Stimulated activated CD8-positive, alpha-beta memory T cell treated with anti-CD3 and anti-CD28 coated beads, Interleukin-7, amount 100 ng/mL, for 1 hour (primary cell): ENCODE measurements around the gene KCNK7.

ENCODE experiments used
- DNase-seq, 2 donors: peaks; one replicate each; pipeline ENCODE4 v3.0.0-alpha.2; 2020; ENCODE audit warnings: low read depth in 2 of 2

The KCNK7 gene

DNA sequence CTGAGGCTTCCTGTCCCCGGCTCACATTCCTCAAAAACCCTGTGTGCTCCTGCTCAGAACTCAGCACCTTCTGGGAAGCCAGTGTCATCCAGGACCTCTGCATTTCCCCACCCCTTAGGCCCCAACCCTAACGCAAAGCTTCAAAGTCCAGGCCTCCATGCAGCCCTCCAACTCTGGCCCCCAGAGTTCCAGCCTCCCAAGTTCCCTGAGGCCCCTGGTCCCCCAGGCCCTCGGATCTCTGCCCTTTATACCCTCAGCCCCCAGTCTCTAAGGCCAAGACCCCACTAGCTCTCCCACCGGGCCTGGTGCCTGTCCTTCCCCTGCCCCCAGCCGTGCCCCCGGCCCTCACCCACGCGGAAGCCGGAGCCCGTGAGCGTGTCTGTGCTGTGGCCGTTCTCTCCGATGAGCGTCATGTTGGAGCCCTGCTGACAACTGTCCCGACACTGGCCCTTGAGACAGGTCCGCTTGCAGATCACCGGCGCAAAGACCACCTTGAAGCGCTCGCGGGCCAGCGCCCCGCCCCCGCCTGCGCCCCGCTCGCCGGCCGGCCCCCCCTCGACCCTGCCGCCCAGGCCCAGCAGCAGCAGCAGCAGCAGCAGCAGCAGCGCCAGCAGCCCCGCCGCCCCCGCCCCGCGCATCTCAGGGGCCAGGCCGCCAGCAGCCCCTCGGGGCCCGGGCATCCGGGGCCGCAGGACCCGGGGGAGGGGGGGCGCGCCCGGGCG is 38.2 kb downstream of the KCNK7 start:
- DNase-seq = no peak

DNA sequence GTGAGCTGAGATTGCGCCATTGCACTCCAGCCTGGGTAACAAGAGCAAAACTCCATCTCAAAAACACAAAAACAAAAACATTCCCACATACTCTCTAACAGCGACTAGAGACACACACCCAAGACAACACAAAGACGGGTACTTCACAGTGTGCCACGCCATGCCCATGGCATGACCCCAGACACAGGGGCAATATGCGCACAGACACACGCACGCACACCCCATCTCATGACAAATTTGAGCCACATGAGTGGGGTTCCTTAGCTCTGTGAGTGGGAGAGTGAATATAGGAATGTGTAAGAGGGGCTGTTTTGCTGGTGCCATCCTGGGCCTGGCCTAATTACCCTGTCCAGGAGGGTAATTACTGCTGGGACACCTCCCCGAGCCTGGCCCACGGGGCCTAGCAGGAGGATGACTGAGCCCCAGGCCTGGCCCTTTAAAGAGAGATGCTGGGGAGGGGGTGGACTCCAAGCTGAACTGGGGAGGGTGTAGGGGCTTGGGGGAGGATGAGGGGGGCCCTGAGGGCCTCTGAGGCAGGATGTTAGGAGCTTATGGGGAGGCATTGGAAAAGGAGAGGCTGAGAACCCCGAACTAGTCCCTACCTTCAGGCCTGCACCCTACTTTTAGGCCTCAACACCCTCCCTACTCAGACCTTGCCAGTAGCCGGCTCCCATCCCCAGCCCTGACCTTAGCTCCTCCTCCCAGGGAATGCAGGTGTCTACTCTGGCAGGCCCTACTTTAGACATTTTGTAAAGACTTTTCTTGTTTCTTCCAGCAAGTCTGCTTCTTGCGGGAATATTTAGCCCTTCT is 38.9 kb downstream of the KCNK7 start:
- no peak for DNase-seq

DNA sequence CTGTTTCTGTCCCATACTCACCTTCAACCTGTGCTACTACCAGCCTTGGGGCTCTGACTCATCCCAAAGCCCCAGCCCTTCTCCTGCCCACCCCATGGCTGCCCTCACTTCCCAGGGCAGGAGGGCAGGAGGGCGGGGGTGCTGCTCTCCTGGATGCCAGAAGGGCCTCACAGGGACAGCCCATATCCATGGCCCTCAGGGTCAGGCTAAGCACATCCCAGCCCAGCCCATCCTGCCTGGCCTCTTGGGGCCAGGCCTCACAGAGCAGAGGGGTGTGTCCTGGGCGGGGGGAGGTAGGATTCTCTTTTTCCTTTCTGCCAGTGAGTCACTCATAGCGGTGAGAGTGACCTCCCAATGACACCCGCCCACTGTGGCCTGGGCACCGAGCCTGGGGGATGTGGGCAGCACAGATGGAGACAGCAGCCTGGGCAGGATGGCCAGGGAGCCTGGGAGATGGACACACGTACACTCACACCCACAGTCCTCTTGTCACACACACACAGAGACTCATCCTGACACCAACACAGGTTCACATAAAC is 39.8 kb downstream of the KCNK7 start:
- no peak for DNase-seq

DNA sequence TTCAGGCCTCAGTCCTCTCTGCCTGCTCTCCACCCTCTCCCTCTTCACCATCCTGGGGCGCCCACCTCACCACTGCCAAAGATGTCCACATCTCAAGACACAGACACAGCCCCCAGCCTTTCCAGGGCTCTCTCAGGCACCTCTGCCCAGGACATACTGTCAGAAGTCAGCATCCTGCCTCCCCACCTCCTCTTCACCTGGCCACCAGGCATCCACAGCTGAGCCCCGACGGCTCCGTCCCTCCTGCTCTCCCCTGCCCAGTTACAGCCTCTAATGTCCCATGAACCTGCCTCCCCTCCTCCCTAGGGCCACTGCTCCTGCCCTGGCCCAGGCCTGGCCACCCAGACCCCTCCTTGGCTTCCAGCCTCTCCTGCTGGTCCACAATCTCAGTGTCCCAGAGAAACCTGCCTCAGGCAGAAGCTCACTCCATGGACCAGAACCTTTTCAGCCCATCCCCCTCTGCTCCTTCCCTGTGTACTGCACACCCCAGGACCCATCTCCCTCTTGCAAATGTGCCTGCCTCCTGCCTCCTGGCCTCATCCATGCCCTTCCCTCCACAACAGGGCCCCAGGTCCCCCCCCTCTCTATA is 40.7 kb downstream of the KCNK7 start:
- no peak for DNase-seq

DNA sequence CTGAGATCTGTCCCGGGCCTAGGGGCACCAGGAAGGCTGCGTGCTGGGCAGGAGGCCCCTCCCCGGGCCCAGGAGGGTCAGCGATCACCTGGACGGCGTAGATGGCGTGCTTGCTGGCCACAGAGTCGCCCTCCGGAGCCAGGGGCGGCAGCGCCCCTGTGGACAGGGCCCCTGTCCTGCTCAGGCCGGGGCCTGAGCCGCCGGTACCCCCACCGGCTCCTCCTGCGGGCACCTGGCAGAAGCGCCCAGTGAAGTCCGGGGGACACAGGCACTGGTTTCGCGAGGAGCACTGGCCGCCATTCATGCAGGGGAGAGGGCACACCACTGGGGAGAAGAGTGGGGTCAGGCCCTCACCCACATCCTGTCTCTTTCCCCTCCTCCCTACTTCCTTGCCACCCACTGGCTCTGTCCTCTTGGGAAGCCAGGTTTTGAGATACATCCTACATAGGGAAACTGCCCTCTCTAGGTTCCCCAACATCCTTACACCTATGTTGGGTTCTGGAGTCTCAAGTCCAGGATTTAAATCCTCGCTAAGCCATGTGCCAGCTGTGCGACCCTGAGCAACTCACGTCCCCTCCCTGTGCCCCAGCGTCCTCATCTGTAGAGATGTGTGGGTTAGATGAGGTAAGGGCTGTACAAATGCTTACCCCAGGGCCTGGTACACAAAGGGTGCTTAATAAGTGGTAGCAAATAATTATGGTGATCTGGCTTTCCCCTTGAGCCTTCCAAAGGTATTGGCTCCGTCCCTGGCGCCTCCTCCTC is 41.4 kb downstream of the KCNK7 start:
- no peak for DNase-seq

DNA sequence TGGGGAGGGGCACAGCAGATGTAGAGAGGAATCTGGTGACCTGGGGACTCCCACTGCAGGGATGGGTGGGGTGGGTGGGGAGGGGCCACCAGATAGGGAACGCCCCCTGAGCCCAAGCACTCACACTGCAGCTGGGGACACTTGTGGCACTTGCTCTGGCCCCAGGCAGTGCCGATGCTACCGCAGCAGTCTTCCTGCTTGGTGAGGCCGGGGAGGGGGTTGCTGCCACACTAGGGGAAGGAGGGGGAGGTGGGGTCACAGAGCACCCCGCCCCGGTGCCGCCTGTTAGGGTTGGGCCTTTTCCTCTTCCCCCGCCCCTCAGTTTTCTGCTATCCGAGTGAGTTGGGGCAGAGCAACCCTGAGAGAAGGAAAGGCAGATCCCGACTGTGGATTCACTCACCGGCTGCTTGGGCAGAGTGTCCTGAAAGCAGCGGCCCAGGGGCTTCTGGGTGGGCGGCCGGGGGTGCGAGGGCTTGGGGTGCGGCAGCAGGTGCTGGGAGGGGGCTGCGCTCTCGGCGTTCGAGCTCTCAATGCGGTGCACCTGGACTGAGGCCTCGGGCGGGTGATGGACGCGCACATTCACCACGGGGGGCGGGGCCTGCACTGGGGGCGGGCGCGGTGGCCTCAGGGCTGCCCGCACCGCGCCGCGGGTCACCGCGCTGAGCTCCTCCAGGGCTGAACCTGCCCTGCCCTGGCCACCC is 42.1 kb downstream of the KCNK7 start:
- peak in 1 of 2 donors; percentile 48 for DNase-seq

DNA sequence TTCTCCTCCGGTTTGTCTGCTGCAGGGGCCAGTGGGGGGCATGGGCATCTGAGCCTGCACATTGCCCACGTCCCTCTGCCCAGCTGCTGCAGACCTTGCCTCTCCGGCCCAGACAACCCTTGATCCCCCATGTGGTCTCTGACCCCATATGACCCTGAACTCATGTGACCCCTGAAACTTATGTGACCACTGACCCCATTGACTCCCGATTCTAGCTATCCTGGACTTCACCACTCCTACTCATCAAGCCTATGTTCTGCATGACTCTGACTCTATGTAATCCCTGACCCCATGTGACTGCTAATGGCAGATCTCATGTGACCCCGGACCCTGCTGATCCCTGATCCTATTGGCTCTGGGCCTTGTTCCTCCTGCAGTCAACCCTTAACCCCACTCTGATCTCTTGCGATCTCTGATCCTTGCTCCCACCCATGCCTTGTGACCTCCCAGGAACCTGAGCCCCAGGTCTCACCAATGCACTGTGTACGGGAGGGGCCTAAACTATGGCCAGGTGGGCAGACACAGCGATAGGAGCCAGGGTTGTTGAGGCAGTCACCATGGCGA is 43.1 kb downstream of the KCNK7 start:
- DNase-seq = no peak

DNA sequence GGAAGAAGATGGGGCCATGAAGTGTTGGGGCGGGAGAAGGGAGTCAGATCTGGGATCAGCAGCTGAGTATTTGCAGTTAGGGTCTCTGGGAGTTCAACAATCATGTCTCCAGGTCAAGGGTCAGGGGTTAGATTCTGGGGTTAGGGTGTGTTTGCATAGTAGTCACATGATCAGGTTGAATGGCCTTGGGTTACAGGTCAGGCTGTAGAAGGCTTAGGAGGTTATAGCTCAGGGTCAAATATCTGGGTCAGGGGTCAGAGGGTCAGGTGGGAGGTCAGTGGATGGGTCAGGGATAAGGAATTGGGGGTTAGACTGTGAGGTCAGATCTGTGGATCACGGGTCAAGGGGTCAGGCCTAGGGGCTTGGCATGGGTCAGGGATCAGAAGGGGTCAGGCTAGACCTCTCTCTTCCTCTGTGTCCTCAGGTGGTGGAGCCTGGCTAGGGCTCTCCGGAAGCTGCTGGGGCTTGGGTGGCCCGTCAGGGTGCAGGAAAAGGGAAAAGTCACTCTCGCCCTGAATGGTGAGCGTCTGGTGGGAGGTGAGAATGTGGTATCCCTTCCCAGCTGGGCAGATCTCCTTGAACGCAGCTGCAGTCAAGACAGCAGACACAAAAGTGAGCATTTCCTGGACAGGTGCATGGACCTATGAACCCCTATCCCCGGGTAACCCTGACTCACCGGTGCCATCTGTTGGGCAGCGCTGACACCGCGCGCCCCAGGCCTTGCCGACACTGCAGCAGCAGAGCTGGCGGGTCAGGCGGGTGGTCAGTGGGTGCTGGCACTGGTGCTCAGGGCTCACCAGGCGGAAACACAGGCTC is 43.8 kb downstream of the KCNK7 start:
- DNase-seq = no peak

DNA sequence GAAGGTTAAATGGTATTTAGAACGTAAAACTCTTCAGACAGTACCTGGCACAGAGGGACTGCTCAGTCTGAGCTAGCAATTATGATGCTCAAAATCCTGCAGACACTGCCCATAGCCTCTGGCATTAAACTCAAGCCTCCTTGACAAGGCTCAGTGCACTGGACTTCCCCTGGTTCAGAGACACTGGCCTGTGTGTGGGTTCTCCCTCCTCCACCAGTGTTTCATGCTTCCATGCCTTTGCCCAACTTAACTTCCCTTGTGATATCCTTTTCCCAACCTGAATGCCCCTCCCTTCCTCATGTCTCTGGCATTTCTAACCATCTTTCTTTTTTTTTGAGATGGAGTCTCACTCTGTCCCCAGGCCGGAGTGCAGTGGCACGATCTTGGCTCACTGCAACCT is 46.5 kb downstream of the KCNK7 start:
- no peak for DNase-seq

DNA sequence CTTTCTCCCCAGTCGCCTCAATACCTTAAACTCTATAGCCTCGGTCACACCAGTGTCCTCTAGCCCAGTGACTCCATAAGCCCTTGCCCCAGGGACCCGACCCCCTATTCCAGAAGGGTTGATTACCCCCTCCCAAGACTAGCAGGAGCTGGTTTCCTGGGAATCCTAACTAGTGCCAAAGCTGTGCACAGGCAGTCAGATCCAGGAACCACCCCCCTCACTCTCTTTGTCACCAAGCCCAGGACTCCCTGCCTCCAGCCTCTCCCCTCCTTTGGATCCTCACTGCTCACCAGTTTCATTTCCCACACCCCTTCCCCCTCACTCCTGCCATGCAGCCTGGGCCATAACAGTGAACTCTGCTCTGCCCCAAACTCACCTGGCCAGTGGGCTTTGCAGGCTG is 47.2 kb downstream of the KCNK7 start:
- DNase-seq = no peak

DNA sequence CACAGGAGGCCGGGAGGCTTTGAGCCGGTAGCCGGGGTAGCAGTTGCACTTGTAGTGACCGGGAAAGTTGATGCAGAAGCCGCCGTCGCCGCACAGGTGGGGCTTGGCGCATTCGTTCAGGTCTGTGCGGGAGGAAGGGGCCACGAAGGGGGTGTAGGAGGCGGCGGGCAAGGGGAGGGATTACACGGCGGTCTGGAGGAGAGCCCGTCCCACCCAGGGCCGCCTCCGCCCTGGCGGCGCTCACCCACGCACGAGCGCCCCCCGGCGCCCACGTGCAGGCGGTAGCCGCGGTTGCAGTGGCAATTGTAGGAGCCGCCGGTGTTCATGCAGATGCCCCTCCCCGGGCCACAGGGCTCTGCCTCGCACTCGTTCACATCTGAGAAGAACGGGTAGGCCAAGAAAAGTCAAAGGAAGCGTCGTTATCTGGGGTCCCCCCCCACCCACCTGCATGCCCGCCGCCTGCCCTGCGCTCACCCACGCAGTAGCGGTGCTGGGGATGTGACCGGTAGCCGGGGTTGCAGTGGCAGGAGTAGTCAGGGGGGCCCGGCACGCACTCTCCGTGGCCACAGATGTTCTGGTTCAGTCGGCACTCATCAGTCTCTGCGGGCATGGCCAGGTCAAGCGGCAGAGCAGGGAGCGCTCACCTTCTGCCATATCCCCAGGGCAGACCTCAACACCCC is 48.0 kb downstream of the KCNK7 start:
- no peak for DNase-seq

DNA sequence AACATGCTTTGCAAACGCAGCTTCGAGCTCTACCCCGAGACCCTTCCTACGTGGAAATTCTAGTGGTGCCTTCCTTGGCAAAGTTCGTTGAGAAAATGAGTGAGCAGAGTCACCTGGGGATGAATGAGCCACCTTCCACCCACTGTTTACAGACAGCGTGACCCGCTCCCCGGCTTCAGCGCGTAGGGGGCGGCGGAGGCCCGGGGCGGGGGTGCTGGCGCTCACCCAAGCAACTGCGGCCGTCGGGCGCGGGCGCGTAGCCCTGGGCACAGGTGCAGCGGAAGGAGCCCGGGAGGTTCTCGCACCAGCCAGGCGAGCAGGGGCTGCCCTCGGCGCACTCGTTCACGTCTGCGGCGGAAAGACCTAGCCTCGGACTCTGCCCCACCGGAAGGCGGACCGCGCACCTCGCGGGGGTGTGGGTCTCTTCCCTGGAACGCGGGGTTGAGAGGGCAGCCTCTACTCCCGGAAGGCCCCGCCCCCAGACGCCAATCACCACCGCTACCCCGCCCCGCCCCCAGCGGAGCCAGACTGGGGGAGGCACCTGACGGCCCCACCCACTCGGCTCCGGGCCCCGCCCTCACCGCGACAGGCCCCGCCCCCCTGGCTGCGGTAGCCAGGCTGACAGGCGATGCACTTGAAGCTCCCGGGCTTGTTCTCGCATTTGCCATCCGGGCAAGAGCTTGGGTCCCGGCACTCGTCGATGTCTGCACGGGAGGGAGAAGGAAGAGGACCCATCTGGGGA is 49.2 kb downstream of the KCNK7 start:
- peak; percentile 99 for DNase-seq

DNA sequence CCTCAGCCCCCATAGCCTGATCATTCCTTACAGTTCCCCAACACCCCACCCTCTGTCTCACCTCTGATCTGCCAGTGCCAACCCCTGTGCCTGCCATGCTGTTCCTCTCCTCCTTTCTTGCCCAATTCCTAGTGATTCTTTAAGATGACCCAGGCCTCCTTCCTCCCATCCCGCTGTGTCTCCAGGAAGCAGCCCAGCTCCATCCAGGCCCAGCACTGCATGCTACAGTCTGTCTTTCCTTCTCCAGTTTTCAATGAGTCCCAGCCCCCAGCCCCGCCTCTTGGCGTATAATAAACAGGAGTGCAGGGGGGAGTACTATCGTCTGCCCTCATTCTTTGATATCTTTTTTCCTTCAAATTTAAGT is 49.8 kb downstream of the KCNK7 start:
- no peak for DNase-seq
